Measurements from ENCODE around the gene PRM1. TPM values are rescaled to one million over a fixed set of nuclear protein-coding genes. Genes with fewer than 3 reads are reported as not detected.

PRM1 gene
- total and polyA plus RNA-seq, 8 donors = not detected

- H3K9me3 ChIP-seq = no peaks in the 10 kb centered on the region
- TF ChIP-seq CTCF (IDR thresholded peaks at IDR 0.05) = no peak
- intact Hi-C loops (cut with DNase I) = no loop called here
- ATAC-seq (no peak), DNase-seq (peak in 2 of 6 donors; percentile 24 to 43), FAIRE-seq (no peak)
- no peak overlapping the region for H3K27ac ChIP-seq
- H3K27me3 ChIP-seq = no peaks in the 10 kb centered on the region
- no peak overlapping the region for H3K4me3 ChIP-seq
- H3K4me1 ChIP-seq = no peaks in the 10 kb centered on the region
- no peaks in the 10 kb centered on the region for H3K36me3 ChIP-seq
- 43 to 54% methylated on average over 8 of the region's 8 CpGs for WGBS, 2 donors
Measured at GRCh38 chr16:11319529-11320146, 38.5 kb upstream of the PRM1 start.

- Histone ChIP-seq H3K4me1 (no peaks in the 10 kb centered on the region), H3K36me3 (no peaks in the 10 kb centered on the region), H3K27ac (no peak overlapping the region), H3K4me3 (no peak overlapping the region), H3K9me3 (no peaks in the 10 kb centered on the region), H3K27me3 (no peaks in the 10 kb centered on the region)
- no peak for TF ChIP-seq CTCF (IDR thresholded peaks at IDR 0.05)
- DNase-seq (no peak), ATAC-seq (no peak), FAIRE-seq (no peak)
- WGBS, 2 donors = 82 to 84% methylated on average over 8 of the region's 8 CpGs
- intact Hi-C loops (cut with DNase I) = no loop called here
Measured at GRCh38 chr16:11318817-11319216, 37.7 kb upstream of the PRM1 start.

- intact Hi-C loops (cut with DNase I) = no loop called here
- Histone ChIP-seq H3K27ac (no peak overlapping the region), H3K4me3 (no peak overlapping the region), H3K36me3 (no peaks in the 10 kb centered on the region), H3K9me3 (no peaks in the 10 kb centered on the region), H3K27me3 (no peaks in the 10 kb centered on the region), H3K4me1 (peaks cover 0 to 14% (median 6%) of the 10 kb centered on the region in 3 donors)
- ATAC-seq = no peak
- WGBS, 2 donors = 88 to 94% methylated on average over 23 of the region's 23 CpGs
- no peak for FAIRE-seq
- no peak for DNase-seq
- no peak for TF ChIP-seq CTCF (IDR thresholded peaks at IDR 0.05)
Measured at GRCh38 chr16:11316331-11317015, 35.3 kb upstream of the PRM1 start.

GRCh38 chr16:11315510-11315909 lies 34.4 kb upstream of the PRM1 start:
- H3K36me3 ChIP-seq = no peaks in the 10 kb centered on the region
- DNase-seq = no peak
- H3K4me3 ChIP-seq = no peak overlapping the region
- no peak for TF ChIP-seq CTCF (IDR thresholded peaks at IDR 0.05)
- no peaks in the 10 kb centered on the region for H3K9me3 ChIP-seq
- 81 to 84% methylated on average over 13 of the region's 13 CpGs for WGBS, 2 donors
- H3K27ac ChIP-seq = no peak overlapping the region
- no peak for ATAC-seq
- H3K27me3 ChIP-seq = no peaks in the 10 kb centered on the region
- H3K4me1 ChIP-seq = peaks cover 0 to 14% (median 6%) of the 10 kb centered on the region in 3 donors
- intact Hi-C loops (cut with DNase I) = no loop called here
- no peak for FAIRE-seq

GRCh38 chr16:11314309-11314894 lies 33.3 kb upstream of the PRM1 start:
- ATAC-seq (no peak), FAIRE-seq (no peak), DNase-seq (no peak)
- TF ChIP-seq CTCF (IDR thresholded peaks at IDR 0.05) = no peak
- intact Hi-C loops (cut with DNase I) = no loop called here
- 94% methylated on average over 8 of the region's 8 CpGs for WGBS, 2 donors
- H3K4me1 ChIP-seq = peaks cover 0 to 14% (median 6%) of the 10 kb centered on the region in 3 donors
- no peak overlapping the region for H3K4me3 ChIP-seq
- no peaks in the 10 kb centered on the region for H3K36me3 ChIP-seq
- no peak overlapping the region for H3K27ac ChIP-seq
- no peaks in the 10 kb centered on the region for H3K9me3 ChIP-seq
- no peaks in the 10 kb centered on the region for H3K27me3 ChIP-seq

Measured in pancreas (tissue), 10 donors.